GM18909 (cell line): ENCODE data around the gene AGK.
A peak's percentile ranks its signal among the peaks of the same experiment; 100 is the strongest.

ENCODE experiments used
- ATAC-seq: cut with Tn5 transposase; IDR thresholded peaks from one replicate; pipeline ENCODE4 v1.9.1; 2021; ENCODE audit warnings: mild to moderate bottlenecking; ENCODE audit not compliant: unreplicated experiment, poor library complexity

AGK gene

DNA sequence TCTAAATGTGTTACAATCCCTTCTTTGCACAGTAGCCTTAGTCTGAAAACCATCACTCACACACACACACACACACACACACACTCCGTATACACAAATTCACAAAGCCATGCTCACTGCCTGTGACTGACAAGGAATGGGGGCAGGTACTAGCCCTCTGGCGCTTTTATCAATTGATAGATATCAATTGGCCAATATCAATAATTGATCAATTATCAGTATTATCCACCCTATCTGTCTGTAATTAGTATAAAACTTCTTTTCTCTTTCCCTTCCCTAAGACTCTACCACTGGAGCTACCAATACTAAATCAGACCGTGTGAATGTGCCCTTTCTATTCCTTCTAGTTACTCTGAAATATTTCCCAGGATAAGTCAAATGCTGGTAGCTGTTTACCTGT, 148.7 kb downstream of the AGK start:
- no peak for ATAC-seq

DNA sequence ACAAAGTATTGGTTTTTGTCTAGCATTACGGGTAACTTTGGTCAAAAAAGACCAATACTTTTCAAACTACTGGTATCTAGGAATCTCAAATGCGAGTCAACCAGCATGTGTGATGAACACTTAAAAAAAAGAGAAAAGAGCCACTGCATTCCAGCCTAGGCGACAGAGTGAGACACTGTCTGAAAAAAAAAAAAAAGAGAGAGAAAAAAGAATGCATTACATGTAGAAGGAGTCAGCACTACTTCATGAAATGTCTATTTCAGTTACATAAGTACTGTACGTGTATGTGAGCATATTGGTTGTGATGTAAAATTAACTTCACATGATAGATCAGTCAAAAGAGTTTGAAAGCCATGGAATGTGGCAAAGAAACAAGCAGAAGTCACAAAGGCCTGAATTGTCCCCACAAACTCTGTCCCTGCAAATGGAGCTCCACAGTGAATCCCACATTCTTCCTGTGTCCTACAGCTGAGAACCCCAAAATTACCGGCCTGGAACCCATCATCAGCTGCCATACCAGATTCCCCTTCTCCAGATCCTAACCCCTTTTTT, 149.2 kb downstream of the AGK start:
- ATAC-seq: no peak

DNA sequence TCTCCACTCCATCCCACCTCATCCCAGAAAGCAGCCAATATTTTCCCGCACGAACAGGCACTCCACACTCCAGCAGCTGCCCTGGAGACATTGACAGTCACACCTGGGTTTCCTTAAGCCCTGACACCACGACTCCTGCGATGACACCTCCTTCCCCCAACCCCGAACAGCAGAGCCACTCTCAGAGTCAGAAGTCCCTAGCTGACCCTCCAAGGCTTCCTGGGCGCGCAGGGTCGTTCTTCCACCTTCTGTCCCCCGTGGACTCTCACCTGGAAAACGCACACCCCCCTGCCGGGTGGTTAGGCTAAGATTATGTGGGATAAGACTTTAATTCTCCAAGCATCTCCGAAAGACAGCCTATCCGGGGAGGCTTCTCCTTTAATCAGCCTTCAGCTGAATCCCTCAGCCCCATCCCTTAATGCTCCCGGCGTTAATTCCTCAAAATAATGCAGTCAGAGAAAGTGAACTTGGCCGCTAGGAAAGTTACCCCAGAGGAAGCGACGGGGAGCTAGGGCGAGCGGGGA, 149.7 kb downstream of the AGK start:
- ATAC-seq: peak; percentile 18

DNA sequence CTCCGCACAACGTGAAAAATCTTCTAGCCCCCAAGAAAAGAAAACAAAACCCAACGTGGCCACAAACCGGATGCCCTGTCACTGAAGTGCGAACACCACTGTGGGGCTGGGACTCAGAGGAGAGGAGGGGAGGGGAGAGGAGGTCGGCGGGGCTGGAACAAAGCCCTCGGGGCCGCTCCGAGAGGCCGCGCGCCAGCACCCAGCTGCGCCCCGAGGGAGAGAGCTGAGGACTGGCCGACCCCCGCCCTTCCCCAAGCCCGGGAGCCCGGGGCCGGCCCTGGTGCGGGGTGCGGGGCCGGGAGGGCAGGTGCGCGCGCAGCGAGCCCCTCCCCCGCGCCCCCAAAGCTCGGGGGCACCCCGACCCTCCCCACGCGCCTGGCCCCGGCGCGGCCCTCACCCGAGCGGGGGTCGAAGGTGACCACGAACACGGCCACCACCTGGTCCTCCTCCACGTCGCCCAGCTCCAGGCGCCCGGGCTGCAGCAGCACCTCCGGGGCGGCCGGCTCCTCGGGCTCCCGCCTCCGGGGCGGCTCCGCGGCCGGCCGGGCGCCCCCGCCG, 150.4 kb downstream of the AGK start:
- ATAC-seq: peak; percentile 77

GRCh38 chr7:141702047-141702567, 150.9 kb downstream of the AGK start, which contains the start of gene DENND11:
Gene DENND11 (minus strand): TSS chr7:141702166. CDS start chr7:141702153, 13 bp downstream.
- peak; percentile 74 for ATAC-seq

- no peak for ATAC-seq
Measured at GRCh38 chr7:141702892-141703291, 151.7 kb downstream of the AGK start.

GRCh38 chr7:141704112-141704511, 152.9 kb downstream of the AGK start:
- no peak for ATAC-seq

GRCh38 chr7:141704741-141705140, 153.5 kb downstream of the AGK start:
- ATAC-seq: no peak
